Activated B cell treated with CpG ODN at 0.5 μM for 24 hours (primary cell): ENCODE results near the gene PIH1D1. TPM values are rescaled to one million over a fixed set of nuclear protein-coding genes. Genes with fewer than 3 reads are reported as not detected.

ENCODE experiments used
- ATAC-seq: fragments of 200-7000 bp; cut with Tn5 transposase; one replicate; pipeline ENCODE4 v1.10.0; 2021; ENCODE audit warnings: low read depth, mild to moderate bottlenecking, moderate library complexity
- CTCF ChIA-PET: fragments of 350-600 bp; sonication (Branson Sonifier 250); formaldehyde crosslinking; loops from one replicate; lab custom pipeline; 2021; ENCODE audit warnings: antibody characterized with exemption; lab: Charles Lee
- POLR2A ChIA-PET: fragments of 350-600 bp; sonication (Branson Sonifier 250); formaldehyde crosslinking; loops from one replicate; lab custom pipeline; 2021; ENCODE audit warnings: antibody characterized with exemption; lab: Charles Lee
- DNase-seq: peaks from one replicate; pipeline ENCODE4 v3.0.0; 2022
- H3K27ac Mint-ChIP-seq: one replicate; pipeline ENCODE4 v1.8.0; 2020; ENCODE audit warnings: mixed read lengths
- H3K27me3 Mint-ChIP-seq: one replicate; pipeline ENCODE4 v1.8.0; 2021; ENCODE audit warnings: mixed read lengths
- H3K36me3 Mint-ChIP-seq: one replicate; pipeline ENCODE4 v1.8.0; 2021; ENCODE audit warnings: low read depth, mixed read lengths
- H3K4me1 Mint-ChIP-seq: one replicate; pipeline ENCODE4 v1.8.0; 2021; ENCODE audit warnings: mixed read lengths
- H3K4me3 Mint-ChIP-seq: one replicate; pipeline ENCODE4 v1.8.0; 2020; ENCODE audit warnings: mild to moderate bottlenecking, mixed read lengths
- H3K9me3 Mint-ChIP-seq: one replicate; pipeline ENCODE4 v1.8.0; 2020; ENCODE audit warnings: mixed read lengths
- CTCF ChIP-seq: fragments of 200-600 bp; IDR thresholded peaks from one replicate; pipeline ENCODE4 v1.8.0; 2022; ENCODE audit warnings: antibody characterized with exemption, mild to moderate bottlenecking
- intact Hi-C: fragments of 100-400 bp; cut with micrococcal nuclease; formaldehyde crosslinking; loops from one replicate; pipeline ENCODE4 v1.15.1; 2024
- total RNA-seq: library from RNA; stranded (reverse); gene quantifications from 2 replicates; pipeline ENCODE4 v1.2.3, GENCODE V29; 2022

PIH1D1 gene
- total RNA-seq, 1 donor from 2014 or later = 110 TPM

GRCh38 chr19:49469828-49470614 is 18.4 kb upstream of the PIH1D1 start:
- DNase-seq = peak; percentile 75
- Mint-ChIP-seq H3K36me3 (peaks cover 16% of the 10 kb centered on the region), H3K4me1 (peaks cover 57% of the 10 kb centered on the region), H3K4me3 (peak overlapping the region; percentile 41), H3K27ac (peak overlapping the region; percentile 91), H3K9me3 (no peaks in the 10 kb centered on the region), H3K27me3 (no peaks in the 10 kb centered on the region)
- intact Hi-C loops = loop anchor here (1.0 to 2.0 kb wide), 9 partner anchors 17 to 244 kb away; partner anchors contain the start of genes ALDH16A1, CD37, RPL13A and RPS11
- CTCF ChIA-PET = interaction anchor here (0.6 to 2.5 kb wide), 18 partner anchors 9 to 271 kb away, joined by 3 to 22 read pairs (median 4); partner anchors contain the start of genes ALDH16A1, PIH1D1 and SLC17A7
- ATAC-seq = peak; percentile 63
- POLR2A ChIA-PET = interaction anchor here (0.5 to 11.0 kb wide), 31 partner anchors 9 to 756 kb away, joined by 3 to 193 read pairs (median 5); partner anchors contain the start of genes AKT1S1, ALDH16A1, CD37 and NOSIP
- TF ChIP-seq CTCF = no peak

- H3K27ac Mint-ChIP-seq = peak overlapping the region; percentile 97
- H3K4me1 Mint-ChIP-seq = peaks cover 46% of the 10 kb centered on the region
- peaks cover 23% of the 10 kb centered on the region for H3K36me3 Mint-ChIP-seq
- ChIA-PET CTCF (interaction anchor here (0.7 to 2.5 kb wide), 7 partner anchors 10 to 202 kb away, joined by 3 to 22 read pairs (median 5); partner anchors contain the start of genes PIH1D1 and SLC17A7), POLR2A (interaction anchor here (0.6 to 11.0 kb wide), 12 partner anchors 15 to 402 kb away, joined by 3 to 193 read pairs (median 8); partner anchors contain the start of genes ALDH16A1, CD37, NOSIP and PIH1D1)
- no peaks in the 10 kb centered on the region for H3K27me3 Mint-ChIP-seq
- no peaks in the 10 kb centered on the region for H3K9me3 Mint-ChIP-seq
- intact Hi-C loops = loop anchor here (1.0 to 2.0 kb wide), 4 partner anchors 16 to 171 kb away; partner anchors contain the start of genes ALDH16A1, RPL13A, RPS11 and RRAS
- peak overlapping the region; percentile 61 for H3K4me3 Mint-ChIP-seq
- DNase-seq (peak; percentile 72), ATAC-seq (peak; percentile 76)
- TF ChIP-seq CTCF = no peak
Measured at GRCh38 chr19:49468746-49469447, 17.3 kb upstream of the PIH1D1 start.

GRCh38 chr19:49468199-49468598 is 16.6 kb upstream of the PIH1D1 start:
- no peak overlapping the region for H3K4me3 Mint-ChIP-seq
- ChIA-PET CTCF (interaction anchor here (1.3 kb wide), 1 partner anchor 16 kb away, joined by 4 read pairs; the partner anchor contains the start of gene PIH1D1), POLR2A (interaction anchor here (0.9 to 11.0 kb wide), 2 partner anchors 16 to 77 kb away, joined by 4 to 193 read pairs; partner anchors contain the start of genes ALDH16A1 and PIH1D1)
- DNase-seq = no peak
- intact Hi-C loops = loop anchor here (2.0 kb wide), 1 partner anchor 19 kb away; the partner anchor contains the start of gene RPL13A
- H3K36me3 Mint-ChIP-seq = peaks cover 26% of the 10 kb centered on the region
- H3K27ac Mint-ChIP-seq = peak overlapping the region; percentile 97
- no peak for TF ChIP-seq CTCF
- H3K27me3 Mint-ChIP-seq = no peaks in the 10 kb centered on the region
- H3K9me3 Mint-ChIP-seq = no peaks in the 10 kb centered on the region
- peaks cover 39% of the 10 kb centered on the region for H3K4me1 Mint-ChIP-seq
- ATAC-seq = no peak

- DNase-seq = no peak
- POLR2A ChIA-PET = interaction anchor here (0.6 to 11.0 kb wide), 3 partner anchors 13 to 687 kb away, joined by 4 to 193 read pairs (median 8); partner anchors contain the start of genes ALDH16A1 and PIH1D1
- Mint-ChIP-seq H3K27ac (no peak overlapping the region), H3K27me3 (no peaks in the 10 kb centered on the region), H3K9me3 (no peaks in the 10 kb centered on the region), H3K4me1 (peaks cover 20% of the 10 kb centered on the region), H3K36me3 (peaks cover 31% of the 10 kb centered on the region), H3K4me3 (no peak overlapping the region)
- no peak for TF ChIP-seq CTCF
- no peak for ATAC-seq
- intact Hi-C loops = no loop called here
- CTCF ChIA-PET = no interaction called here
Measured at GRCh38 chr19:49465371-49465770, 13.8 kb upstream of the PIH1D1 start.
